ENCODE results near the gene IL17D.

GRCh38 chr13:20709369-20709768 lies 5.9 kb downstream of the IL17D start:
- TF ChIP-seq, protein P1, sequence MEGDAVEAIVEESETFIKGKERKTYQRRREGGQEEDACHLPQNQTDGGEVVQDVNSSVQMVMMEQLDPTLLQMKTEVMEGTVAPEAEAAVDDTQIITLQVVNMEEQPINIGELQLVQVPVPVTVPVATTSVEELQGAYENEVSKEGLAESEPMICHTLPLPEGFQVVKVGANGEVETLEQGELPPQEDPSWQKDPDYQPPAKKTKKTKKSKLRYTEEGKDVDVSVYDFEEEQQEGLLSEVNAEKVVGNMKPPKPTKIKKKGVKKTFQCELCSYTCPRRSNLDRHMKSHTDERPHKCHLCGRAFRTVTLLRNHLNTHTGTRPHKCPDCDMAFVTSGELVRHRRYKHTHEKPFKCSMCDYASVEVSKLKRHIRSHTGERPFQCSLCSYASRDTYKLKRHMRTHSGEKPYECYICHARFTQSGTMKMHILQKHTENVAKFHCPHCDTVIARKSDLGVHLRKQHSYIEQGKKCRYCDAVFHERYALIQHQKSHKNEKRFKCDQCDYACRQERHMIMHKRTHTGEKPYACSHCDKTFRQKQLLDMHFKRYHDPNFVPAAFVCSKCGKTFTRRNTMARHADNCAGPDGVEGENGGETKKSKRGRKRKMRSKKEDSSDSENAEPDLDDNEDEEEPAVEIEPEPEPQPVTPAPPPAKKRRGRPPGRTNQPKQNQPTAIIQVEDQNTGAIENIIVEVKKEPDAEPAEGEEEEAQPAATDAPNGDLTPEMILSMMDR (conservative IDR thresholded peaks at IDR 0.05; ENCODE audit: low read depth, low read length) = no peak
- no peak for TF ChIP-seq EZH2 (IDR thresholded peaks at IDR 0.05; ENCODE audit: borderline replicate concordance, low read depth, low read length, poor library complexity, severe bottlenecking)

Measured in A673 (cell line).